Measurements from ENCODE around the gene PRDX4.
"Not testable (repeated sequence)": the region's sequence is repeated elsewhere in the genome, so short reads cannot be mapped to it uniquely, and the experiment has no call there.

The PRDX4 gene

GRCh38 chrX:23676486-23676885, 9.2 kb downstream of the PRDX4 start:
- DNase-seq = not testable (repeated sequence)

- DNase-seq = no peak
Observed at GRCh38 chrX:23692166-23692565, 24.9 kb downstream of the PRDX4 start.

- no peak for DNase-seq
Observed at GRCh38 chrX:23694606-23695005, 27.3 kb downstream of the PRDX4 start.

GRCh38 chrX:23699636-23700194, 32.4 kb downstream of the PRDX4 start:
- no peak for DNase-seq

- DNase-seq = no peak
Observed at GRCh38 chrX:23704673-23705206, 37.4 kb downstream of the PRDX4 start.

GRCh38 chrX:23705235-23705634, 37.9 kb downstream of the PRDX4 start:
- DNase-seq = no peak

GRCh38 chrX:23720117-23720677, 52.9 kb downstream of the PRDX4 start:
- no peak for DNase-seq

GRCh38 chrX:23726191-23726590, 58.9 kb downstream of the PRDX4 start:
- no peak for DNase-seq

GRCh38 chrX:23727206-23727605, 59.9 kb downstream of the PRDX4 start:
- no peak for DNase-seq

GRCh38 chrX:23729214-23729613, 61.9 kb downstream of the PRDX4 start:
- DNase-seq = no peak

GRCh38 chrX:23731951-23732350, 64.7 kb downstream of the PRDX4 start:
- no peak for DNase-seq

GRCh38 chrX:23732704-23733103, 65.4 kb downstream of the PRDX4 start:
- no peak for DNase-seq

Data from cerebellar nuclear complex (tissue), 1 donor.